Subcutaneous adipose tissue (tissue), 4 donors: ENCODE data around the gene GHRH. TPM values are rescaled to one million over a fixed set of nuclear protein-coding genes. Genes with fewer than 3 reads are reported as not detected.

ENCODE experiments used
- total RNA-seq, 4 donors: library from RNA; depleted of rRNA; stranded (reverse); fragments of >200 nt; gene quantifications; one replicate each; pipeline ENCODE4 v1.1.0, GENCODE V29; 2016
- TF ChIP-seq, protein P1 (sequence below): fragments of 450-650 bp; IDR thresholded peaks from one replicate; pipeline ENCODE4 v1.5.1; 2016; ENCODE audit warnings: low read depth, mild to moderate bottlenecking, control low read depth, antibody characterized with exemption, moderate library complexity

Gene GHRH
- total RNA-seq, 4 donors from 2014 or later = not detected

DNA sequence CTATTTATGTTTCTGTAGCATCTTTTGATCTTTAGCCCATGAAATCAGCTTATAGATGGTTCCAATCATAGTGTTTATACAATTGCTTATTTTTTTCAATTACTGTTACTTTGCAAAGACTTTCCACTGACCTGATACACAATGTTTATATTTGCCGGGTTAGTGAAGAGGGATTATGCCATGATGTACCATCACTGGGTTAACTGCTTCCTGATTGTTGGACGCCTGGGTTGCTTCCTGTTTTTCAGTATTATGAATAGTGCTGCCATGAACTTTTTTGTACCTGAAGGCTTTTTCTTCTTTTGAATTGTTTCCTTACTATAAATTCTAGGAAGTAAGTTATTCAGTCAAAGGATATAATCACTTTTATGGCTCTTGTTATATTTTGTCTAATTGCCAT lies 34.8 kb upstream of the GHRH start:
- TF ChIP-seq, protein P1, sequence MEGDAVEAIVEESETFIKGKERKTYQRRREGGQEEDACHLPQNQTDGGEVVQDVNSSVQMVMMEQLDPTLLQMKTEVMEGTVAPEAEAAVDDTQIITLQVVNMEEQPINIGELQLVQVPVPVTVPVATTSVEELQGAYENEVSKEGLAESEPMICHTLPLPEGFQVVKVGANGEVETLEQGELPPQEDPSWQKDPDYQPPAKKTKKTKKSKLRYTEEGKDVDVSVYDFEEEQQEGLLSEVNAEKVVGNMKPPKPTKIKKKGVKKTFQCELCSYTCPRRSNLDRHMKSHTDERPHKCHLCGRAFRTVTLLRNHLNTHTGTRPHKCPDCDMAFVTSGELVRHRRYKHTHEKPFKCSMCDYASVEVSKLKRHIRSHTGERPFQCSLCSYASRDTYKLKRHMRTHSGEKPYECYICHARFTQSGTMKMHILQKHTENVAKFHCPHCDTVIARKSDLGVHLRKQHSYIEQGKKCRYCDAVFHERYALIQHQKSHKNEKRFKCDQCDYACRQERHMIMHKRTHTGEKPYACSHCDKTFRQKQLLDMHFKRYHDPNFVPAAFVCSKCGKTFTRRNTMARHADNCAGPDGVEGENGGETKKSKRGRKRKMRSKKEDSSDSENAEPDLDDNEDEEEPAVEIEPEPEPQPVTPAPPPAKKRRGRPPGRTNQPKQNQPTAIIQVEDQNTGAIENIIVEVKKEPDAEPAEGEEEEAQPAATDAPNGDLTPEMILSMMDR = no peak

DNA sequence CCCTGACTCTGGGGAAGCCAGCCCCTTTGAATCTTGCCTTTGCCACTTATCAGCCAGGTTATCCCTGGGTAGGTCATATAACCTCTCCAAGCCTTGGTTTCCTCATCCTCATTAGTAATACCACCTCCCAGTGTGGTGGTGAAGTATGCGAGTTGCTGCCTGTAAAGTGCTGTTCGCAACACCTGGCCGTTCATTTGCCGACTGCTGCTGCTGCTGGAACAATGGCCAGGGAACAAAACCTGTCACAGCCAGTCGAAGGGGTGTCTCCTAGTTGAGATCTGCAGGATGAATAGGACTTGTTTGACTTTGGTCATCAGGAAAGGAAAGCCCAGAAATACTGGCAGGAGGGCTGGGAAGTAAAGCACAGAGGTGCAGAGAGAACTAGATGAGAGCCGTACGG lies 34.0 kb upstream of the GHRH start:
- TF ChIP-seq, protein P1 = no peak

DNA sequence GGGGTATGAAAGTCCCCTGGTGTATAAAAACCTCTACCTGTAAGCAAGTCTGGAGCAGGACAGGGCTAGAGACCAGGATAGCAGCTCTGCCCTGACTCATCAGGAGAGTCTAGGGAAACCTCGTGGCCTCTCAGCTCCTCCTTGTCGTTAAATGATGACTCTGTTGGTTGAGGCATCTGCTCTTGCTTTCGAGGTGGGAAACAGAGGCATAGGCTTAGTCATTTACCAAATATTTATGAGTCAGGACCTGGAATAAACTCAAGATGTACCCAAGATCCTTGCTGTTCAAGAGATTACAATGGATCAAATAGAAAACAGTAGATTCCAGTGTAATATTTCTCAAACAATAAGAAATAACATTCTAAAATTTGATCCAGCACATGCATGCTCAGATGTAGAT lies 33.4 kb upstream of the GHRH start:
- TF ChIP-seq, protein P1 = no peak

DNA sequence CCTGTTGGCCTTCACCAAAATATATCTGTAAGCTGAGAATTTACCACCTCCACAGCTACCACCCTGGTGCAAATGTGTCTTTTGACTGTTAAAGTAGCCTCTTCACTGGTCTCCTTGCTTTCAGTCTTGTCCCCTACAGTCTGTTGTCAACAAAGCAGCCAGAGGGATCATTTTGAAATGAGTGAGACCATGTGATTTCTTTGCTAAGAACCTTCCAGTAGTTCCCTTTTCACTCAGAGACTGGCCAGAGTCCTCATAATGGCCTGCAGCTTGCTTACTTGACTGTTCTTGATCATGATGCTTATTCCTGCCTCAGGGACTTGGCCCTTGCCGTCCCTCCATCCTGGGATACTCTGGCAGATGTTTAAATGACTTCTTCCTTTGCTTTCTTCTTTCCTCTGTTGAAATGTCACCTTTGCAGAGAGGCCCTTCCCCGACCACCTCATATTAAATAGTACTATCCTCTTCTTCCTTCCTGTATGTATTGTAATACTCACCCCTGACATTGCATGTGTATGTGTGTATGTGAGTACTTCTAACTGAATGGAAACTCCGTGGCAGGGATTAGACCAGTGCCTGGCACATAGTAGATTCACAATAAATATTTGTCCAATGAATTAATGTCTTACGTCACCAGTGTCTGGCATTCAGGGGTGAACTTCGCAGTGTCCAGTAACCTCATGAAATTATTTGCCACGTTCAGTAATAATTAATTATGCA lies 32.8 kb upstream of the GHRH start:
- TF ChIP-seq, protein P1 = no peak

DNA sequence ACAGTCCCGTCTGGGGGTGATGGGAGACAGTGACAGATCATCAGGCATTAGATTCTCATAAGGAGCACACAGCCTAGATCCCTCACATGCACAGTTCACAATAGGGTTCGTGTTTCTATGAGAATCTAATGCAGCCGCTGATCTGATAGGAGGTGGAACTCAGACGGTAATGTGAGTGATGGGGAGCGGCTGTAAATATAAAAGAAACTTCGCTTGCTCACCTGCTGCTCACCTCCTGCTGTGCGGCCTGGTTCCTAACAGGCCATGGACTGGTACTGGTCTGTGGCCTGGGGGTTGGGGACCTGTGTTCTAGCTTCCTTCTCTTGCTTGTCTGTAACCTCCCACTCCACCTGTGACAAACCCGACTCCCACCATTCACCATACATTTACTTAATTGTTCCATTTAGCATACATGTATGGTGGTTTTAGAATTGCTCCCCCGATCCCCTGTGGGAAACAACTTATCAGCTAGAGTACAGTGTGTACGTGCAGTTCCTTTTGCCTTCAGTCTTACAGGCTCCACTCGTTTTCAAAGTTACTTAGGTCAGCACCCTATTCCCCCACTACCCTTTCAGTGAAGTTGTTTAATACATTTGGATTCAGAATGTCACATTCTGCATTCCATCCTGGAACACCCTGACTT lies 31.8 kb upstream of the GHRH start:
- TF ChIP-seq, protein P1 = no peak

DNA sequence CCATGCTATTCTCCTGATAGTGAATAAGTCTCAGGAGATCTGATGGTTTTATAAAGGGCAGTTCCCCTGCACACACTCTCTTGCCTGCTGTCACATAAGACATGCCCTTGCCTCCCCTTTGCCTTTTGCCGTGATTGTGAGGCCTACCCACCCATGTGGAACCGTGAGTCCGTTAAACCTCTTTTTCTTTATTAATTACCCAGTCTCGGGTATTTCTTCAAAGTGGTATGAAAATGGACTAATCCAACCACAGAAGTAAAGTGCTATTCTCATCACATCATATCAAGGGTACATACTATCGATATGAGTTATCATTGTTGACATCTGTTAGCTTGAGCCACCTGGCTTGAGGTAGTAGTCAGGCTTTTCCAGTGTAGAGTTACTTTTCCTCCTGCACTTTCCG lies 30.1 kb upstream of the GHRH start:
- TF ChIP-seq, protein P1 = no peak

DNA sequence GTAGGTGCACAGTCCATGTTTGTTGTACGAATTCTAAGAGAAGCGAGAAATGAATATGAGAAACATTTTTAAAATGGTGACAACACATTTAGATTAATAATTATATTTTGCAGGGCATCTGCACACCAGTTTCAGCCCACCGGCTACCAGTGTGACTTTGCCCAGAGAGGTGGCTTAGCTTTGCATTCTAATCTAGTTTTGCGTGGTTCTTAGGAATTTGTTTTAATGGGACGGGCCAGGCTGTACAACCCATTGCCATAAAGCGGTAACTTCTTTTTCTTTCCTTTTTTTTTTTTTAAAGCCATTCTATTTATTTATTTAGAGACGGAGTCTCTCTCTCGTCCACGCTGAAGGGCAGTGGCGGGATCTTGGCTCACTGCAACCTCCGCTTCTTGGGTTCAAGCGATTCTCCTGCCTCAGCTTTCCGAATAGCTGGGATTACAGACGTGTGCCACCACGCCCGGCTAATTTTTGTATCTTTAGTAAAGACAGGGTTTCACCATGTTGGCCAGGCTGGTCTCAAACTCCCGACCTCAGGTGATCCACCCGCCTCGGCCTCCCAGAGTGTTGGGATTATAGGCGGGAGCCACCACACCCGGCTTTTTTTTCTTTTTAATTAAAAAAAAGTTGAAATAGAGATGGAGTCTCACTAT lies 28.7 kb upstream of the GHRH start:
- TF ChIP-seq, protein P1 = no peak
